Measurements from ENCODE around the gene ABCC8. TPM values are rescaled to one million over a fixed set of nuclear protein-coding genes. Genes with fewer than 3 reads are reported as not detected.

The ABCC8 gene
- total and polyA plus RNA-seq, 9 of the 15 experiments (the other 6 are each of a cell fraction or from before 2014, with no cell fraction given): not detected

- TF ChIP-seq CUX1 (CRISPR knock-in tag; IDR thresholded peaks at IDR 0.05) (no peak), SNAPC5 (CRISPR knock-in tag; IDR thresholded peaks at IDR 0.05) (no peak), RAD51 (IDR thresholded peaks at IDR 0.05; ENCODE audit: borderline replicate concordance, low read depth) (no peak)
Observed at GRCh38 chr11:17368551-17368950, 108.1 kb downstream of the ABCC8 start (continued).

- Histone ChIP-seq H3K9me1 (ENCODE audit: control insufficient read depth, insufficient read depth, low read length) (no peaks in the 10 kb centered on the region), H3K4me1 (replicated peaks in 1 of 2; ENCODE audit: control insufficient read depth in 2 of 2, insufficient read depth in 2 of 2, low read length in 2 of 2) (no peaks in the 10 kb centered on the region), H3K27me3 (ENCODE audit: control insufficient read depth in 2 of 2, insufficient read depth in 2 of 2, low read length in 2 of 2) (no peaks in the 10 kb centered on the region), H3K79me2 (ENCODE audit: control insufficient read depth, insufficient read depth, low read length) (peaks cover 20% of the 10 kb centered on the region; the same call in 2 of the 3 replicates), H3K27ac (ENCODE audit: extremely low read depth, low read depth, low read length) (no peak overlapping the region), H3K4me3 (no peak overlapping the region), H3K36me3 (ENCODE audit: control insufficient read depth, insufficient read depth, low read length) (peaks cover 92% of the 10 kb centered on the region), H3K9me3 (replicated peaks; ENCODE audit: control insufficient read depth, insufficient read depth, low read depth, low read length) (peaks cover 25% of the 10 kb centered on the region), H3K9ac (ENCODE audit: insufficient read depth in 1 of 2, low read depth in 2 of 2, low read length in 2 of 2) (no peak overlapping the region), H3K4me2 (ENCODE audit: insufficient read depth, low read length) (no peak overlapping the region), H2AFZ (ENCODE audit: low read depth, low read length) (no peak overlapping the region), H4K20me1 (replicated peaks; ENCODE audit: control insufficient read depth, insufficient read depth, low read length) (no peaks in the 10 kb centered on the region)
- intact Hi-C loops (cut with micrococcal nuclease) (no loop called here), in situ Hi-C loops (cut with MboI) (no loop called here)
- DNase-seq (ENCODE audit: extremely low read depth in 1 of 4, low spot score in 3 of 4): no peak
- BruUV-seq (replicated peaks): no TSS peak
- CTCF ChIA-PET (ENCODE audit: low intra/inter-chr PET ratio): no interaction called here
- TF ChIP-seq ZNF766 (CRISPR knock-in tag; conservative IDR thresholded peaks at IDR 0.05) (no peak), ZBTB40 (IDR thresholded peaks at IDR 0.05) (no peak), ZBTB40 (CRISPR knock-in tag; IDR thresholded peaks at IDR 0.05) (no peak)
- POLR2A ChIA-PET: interaction anchor here (0.6 kb wide), 1 partner anchor 1908 kb away, joined by 3 read pairs; no protein-coding TSS in a partner anchor
- FAIRE-seq: peak; percentile 19
- ATAC-seq: no peak
- 100% methylated on average over 1 of the region's 1 CpG for WGBS (ENCODE audit: insufficient coverage, low coverage, missing lambda C conversion rate)
Observed at GRCh38 chr11:17366495-17366894, 110.2 kb downstream of the ABCC8 start.
